ENCODE results near the gene EEF2.
"Not testable (repeated sequence)": the region's sequence is repeated elsewhere in the genome, so short reads cannot be mapped to it uniquely, and the experiment has no call there.

EEF2 gene

GRCh38 chr19:3970808-3971598 lies 14.3 kb downstream of the EEF2 start, which contains the start of gene DAPK3:
DAPK3 (minus strand) TSS chr19:3971099; CDS start chr19:3969735, 1,364 bp downstream.
- peak; percentile 75 to 90 for DNase-seq (ENCODE audit: extremely low read depth in 1 of 2, low read depth in 1 of 2)

GRCh38 chr19:3970313-3970807 lies 14.9 kb downstream of the EEF2 start:
- DNase-seq (ENCODE audit: extremely low read depth in 1 of 2, low read depth in 1 of 2): no peak

GRCh38 chr19:3969435-3970312 lies 15.6 kb downstream of the EEF2 start:
- DNase-seq (ENCODE audit: extremely low read depth in 1 of 2, low read depth in 1 of 2): no peak

GRCh38 chr19:3968556-3969434 lies 16.5 kb downstream of the EEF2 start:
- no peak for DNase-seq (ENCODE audit: extremely low read depth in 1 of 2, low read depth in 1 of 2)

GRCh38 chr19:3967983-3968382 lies 17.3 kb downstream of the EEF2 start:
- DNase-seq (ENCODE audit: extremely low read depth in 1 of 2, low read depth in 1 of 2): not testable (repeated sequence)

GRCh38 chr19:3966051-3967017 lies 18.9 kb downstream of the EEF2 start:
- no peak for DNase-seq (ENCODE audit: extremely low read depth in 1 of 2, low read depth in 1 of 2)

- DNase-seq (ENCODE audit: extremely low read depth in 1 of 2, low read depth in 1 of 2): no peak
Measured at GRCh38 chr19:3964256-3965194, 20.7 kb downstream of the EEF2 start.

GRCh38 chr19:3963458-3964255 lies 21.6 kb downstream of the EEF2 start:
- no peak for DNase-seq (ENCODE audit: extremely low read depth in 1 of 2, low read depth in 1 of 2)

GRCh38 chr19:3961007-3961406 lies 24.3 kb downstream of the EEF2 start:
- DNase-seq (ENCODE audit: extremely low read depth in 1 of 2, low read depth in 1 of 2): no peak

- no peak for DNase-seq (ENCODE audit: extremely low read depth in 1 of 2, low read depth in 1 of 2)
Measured at GRCh38 chr19:3959766-3960131, 25.5 kb downstream of the EEF2 start.

GRCh38 chr19:3958836-3959765 lies 26.2 kb downstream of the EEF2 start:
- no peak for DNase-seq (ENCODE audit: extremely low read depth in 1 of 2, low read depth in 1 of 2)

GRCh38 chr19:3955688-3956087 lies 29.6 kb downstream of the EEF2 start:
- no peak for DNase-seq (ENCODE audit: extremely low read depth in 1 of 2, low read depth in 1 of 2)

GRCh38 chr19:3955276-3955675 lies 30.0 kb downstream of the EEF2 start:
- not testable (repeated sequence) for DNase-seq (ENCODE audit: extremely low read depth in 1 of 2, low read depth in 1 of 2)

GRCh38 chr19:3954107-3954506 lies 31.2 kb downstream of the EEF2 start:
- DNase-seq (ENCODE audit: extremely low read depth in 1 of 2, low read depth in 1 of 2): no peak

- not testable (repeated sequence) for DNase-seq (ENCODE audit: extremely low read depth in 1 of 2, low read depth in 1 of 2)
Measured at GRCh38 chr19:3952755-3953276, 32.4 kb downstream of the EEF2 start.

Data from activated CD8-positive, alpha-beta memory T cell treated with anti-CD3 and anti-CD28 coated beads for 1 hour (primary cell).